GM12872 (cell line): ENCODE results near the gene FOXM1.

Experiments used
- CTCF ChIP-seq: IDR thresholded peaks from 3 replicates; pipeline ENCODE4 v1.5.1; 2011; ENCODE audit warnings: low read depth, mild to moderate bottlenecking, low read length, moderate library complexity; ENCODE audit not compliant: insufficient read depth

Gene FOXM1

DNA sequence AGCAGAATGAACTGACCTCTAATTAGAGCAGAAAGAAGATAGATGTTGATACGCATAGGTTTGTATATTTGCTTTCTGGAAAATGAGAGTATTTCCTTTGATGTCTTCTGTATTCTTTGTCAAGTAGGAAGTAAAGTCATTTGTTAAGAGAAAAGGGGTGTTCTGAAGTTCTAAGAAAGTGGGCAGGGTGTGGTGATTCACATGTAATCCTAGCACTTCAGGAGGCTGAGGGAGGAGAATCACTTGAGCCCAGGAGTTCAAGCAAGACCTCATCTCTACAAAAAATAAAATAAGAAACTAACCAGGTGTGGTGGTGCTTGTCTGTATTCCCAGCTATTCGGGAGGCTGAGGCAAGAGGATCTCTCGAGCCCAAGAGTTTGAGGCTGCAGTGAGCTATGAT, 2.9 kb upstream of the FOXM1 start:
- no peak for TF ChIP-seq CTCF

DNA sequence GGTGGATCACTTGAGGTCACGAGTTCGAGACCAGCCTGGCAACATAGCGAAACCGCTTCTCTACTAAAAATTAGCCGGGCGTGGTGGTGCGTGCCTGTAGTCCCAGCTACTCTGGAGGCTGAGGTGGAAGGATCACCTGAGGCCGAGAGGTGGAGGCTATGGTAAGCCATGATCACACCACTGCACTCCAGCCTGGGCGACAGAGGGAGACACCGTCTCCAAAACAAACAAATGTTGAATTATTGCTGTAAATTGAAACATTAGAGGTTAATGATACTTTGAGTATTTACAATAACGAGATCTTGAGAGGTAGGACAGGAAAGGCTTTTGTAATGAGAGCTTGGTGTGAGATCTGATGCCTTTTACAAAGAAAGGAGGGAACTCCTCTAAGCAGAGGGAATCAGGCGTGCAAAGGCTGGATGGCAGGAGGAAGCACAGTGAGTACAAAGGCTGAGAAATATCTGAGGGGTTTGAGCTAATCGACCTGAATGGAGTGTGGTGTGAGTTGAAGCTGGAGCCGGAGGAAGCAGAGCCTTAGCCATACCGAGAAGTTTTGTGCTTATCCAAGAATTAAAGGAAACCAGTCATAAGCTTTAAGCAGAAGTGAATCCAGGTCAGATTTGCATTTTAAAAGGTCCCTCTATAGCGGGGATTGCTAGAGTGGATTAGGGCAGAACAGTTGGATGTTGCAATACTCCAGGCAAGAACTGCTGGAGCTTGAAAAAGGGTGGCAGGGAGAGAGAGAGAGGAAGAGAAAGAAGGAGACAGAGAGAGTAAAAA, 1.2 kb upstream of the FOXM1 start:
- TF ChIP-seq CTCF: no peak

GRCh38 chr12:2876431-2877046, 435 bp downstream of the FOXM1 start:
- TF ChIP-seq CTCF: no peak

DNA sequence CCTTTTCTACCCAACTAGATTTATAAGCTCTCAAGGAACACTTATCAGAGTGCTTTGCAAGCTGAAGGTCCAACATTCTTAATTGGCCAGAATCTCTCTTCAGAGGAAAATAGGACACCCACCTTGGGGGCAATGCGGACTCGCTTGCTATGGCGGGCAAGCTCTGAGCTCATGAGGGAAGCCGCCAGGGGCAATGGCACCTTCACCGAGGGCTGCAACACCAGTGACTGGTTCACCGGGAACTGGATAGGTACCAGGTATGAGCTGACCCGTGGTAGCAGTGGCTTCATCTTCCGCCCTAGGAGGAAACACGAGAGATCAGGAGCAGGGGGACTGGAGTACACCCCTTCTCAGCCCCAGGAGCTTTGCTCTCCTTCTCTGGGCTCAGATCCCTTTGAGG, 12.8 kb downstream of the FOXM1 start:
- TF ChIP-seq CTCF: no peak

- no peak for TF ChIP-seq CTCF
These were observed 14.1 kb downstream of the FOXM1 start for GRCh38 chr12:2862876-2863275.

- TF ChIP-seq CTCF: no peak
These were observed 16.8 kb downstream of the FOXM1 start for GRCh38 chr12:2860170-2860569.

DNA sequence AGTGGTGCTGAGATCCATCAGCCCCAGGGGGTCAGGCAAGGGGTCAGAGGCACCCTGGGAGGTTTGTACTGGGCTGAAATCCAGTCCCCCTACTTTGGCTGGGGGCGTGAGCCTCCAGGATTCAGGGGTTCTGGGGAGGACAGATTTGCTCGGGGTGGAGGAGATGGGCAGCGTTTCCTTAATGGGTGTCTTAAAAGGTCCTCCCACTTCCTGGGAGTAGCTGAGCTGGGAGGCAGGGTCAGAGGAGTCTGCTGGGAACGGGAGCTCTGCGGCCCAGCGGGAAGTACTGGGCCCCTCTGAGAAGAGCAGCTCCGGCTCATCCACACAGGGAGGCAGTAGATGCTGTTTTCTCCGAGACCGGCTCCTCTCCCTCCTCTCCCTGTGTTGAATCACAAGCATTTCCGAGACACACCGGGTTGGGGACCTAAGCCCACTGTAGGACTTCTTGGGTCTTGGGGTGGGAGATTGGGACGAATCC, 18.0 kb downstream of the FOXM1 start:
- TF ChIP-seq CTCF: no peak
